Stimulated activated naive CD4-positive, alpha-beta T cell (primary cell): ENCODE measurements around the gene TOPAZ1.
"Not testable (repeated sequence)": the region's sequence is repeated elsewhere in the genome, so short reads cannot be mapped to it uniquely, and the experiment has no call there.

ENCODE experiments used
- DNase-seq, 6 experiments: peaks; one replicate each; lab custom pipeline; 2025; lab: John Stamatoyannopoulos, UW

TOPAZ1 gene

GRCh38 chr3:44330444-44330843 lies 88.8 kb downstream of the TOPAZ1 start:
- DNase-seq = no peak

- DNase-seq = no peak
Observed at GRCh38 chr3:44334326-44334725, 92.6 kb downstream of the TOPAZ1 start.

- no peak for DNase-seq
Observed at GRCh38 chr3:44337248-44337785, 95.6 kb downstream of the TOPAZ1 start.

- DNase-seq = peak; percentile 98 to 100 (median 99)
Observed at GRCh38 chr3:44338010-44338827, 96.5 kb downstream of the TOPAZ1 start, which contains the start of gene TCAIM. Gene TCAIM, plus strand, starts transcription at chr3:44338766. Its CDS starts 16,017 bp downstream, at chr3:44354783.

GRCh38 chr3:44338828-44339127 lies 97.1 kb downstream of the TOPAZ1 start:
- DNase-seq = no peak

- DNase-seq = no peak
Observed at GRCh38 chr3:44339181-44340057, 97.7 kb downstream of the TOPAZ1 start.

GRCh38 chr3:44340058-44340395 lies 98.3 kb downstream of the TOPAZ1 start:
- DNase-seq = no peak

GRCh38 chr3:44342176-44342790 lies 100.6 kb downstream of the TOPAZ1 start:
- no peak for DNase-seq

GRCh38 chr3:44343421-44343820 lies 101.7 kb downstream of the TOPAZ1 start:
- no peak for DNase-seq

GRCh38 chr3:44346590-44346989 lies 104.9 kb downstream of the TOPAZ1 start:
- not testable (repeated sequence) for DNase-seq

GRCh38 chr3:44348993-44349392 lies 107.3 kb downstream of the TOPAZ1 start:
- DNase-seq = no peak

GRCh38 chr3:44353355-44353924 lies 111.8 kb downstream of the TOPAZ1 start:
- DNase-seq = no peak

- DNase-seq = no peak
Observed at GRCh38 chr3:44355362-44356033, 113.8 kb downstream of the TOPAZ1 start.

- no peak for DNase-seq
Observed at GRCh38 chr3:44359146-44359751, 117.6 kb downstream of the TOPAZ1 start.

GRCh38 chr3:44363591-44363990 lies 121.9 kb downstream of the TOPAZ1 start:
- no peak for DNase-seq

- DNase-seq = no peak
Observed at GRCh38 chr3:44365952-44366351, 124.3 kb downstream of the TOPAZ1 start.

GRCh38 chr3:44375450-44375849 lies 133.8 kb downstream of the TOPAZ1 start:
- DNase-seq = no peak
